NCI-H128 (cell line): Measurements from ENCODE around the gene ATP13A1.
"Not testable (repeated sequence)": the region's sequence is repeated elsewhere in the genome, so short reads cannot be mapped to it uniquely, and the experiment has no call there.

Experiments used
- DNase-seq: peaks from one replicate; lab custom pipeline; 2025; ENCODE audit not compliant: unreplicated experiment; lab: John Stamatoyannopoulos, UW

Gene ATP13A1

DNA sequence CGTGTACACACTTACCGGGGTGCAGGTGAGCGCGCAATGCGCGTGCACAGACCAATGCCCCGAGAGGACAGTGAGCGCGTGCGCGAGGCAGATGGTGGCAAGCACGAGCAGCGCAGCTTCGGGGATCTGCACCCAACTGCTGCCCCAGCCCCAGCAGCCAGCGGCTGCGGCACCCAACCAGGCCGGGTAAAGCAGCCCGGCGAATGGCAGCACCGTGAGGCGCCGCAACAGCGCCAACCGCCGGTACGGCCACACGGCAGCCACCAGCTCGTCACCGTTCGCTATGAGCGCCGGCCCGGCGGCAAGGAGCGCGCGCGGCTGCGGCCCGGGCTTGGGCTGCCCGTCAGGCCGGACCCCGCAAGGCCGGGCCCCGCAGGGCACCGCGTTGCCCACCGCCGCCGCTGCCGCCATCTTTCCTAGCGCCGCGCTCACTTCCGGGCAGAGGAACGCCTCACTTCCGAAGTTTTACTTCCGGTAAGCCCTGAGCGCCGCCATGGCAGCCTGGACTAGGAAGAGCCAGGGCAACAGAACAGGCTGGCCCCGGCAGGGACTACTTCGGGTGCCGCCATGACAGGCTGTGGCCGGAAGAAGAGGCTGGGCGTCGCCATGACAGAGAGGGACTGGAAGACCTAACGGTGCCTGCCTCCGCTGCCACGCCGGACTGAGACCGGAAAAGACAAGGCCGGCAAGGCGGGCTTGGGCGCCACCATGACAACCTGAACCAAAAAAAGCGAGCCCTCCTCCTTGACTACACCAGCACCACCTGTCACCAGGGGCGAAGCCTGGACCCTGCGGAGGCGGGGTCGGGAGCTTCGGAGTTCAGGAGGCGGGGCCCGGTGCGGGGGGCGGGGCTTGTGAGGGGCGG lies at the start of gene ATP13A1:
ATP13A1 (minus strand) TSS at position 421 of the 865 bp plus-strand sequence; CDS start at position 411, 10 bp downstream.
- DNase-seq, result peak; percentile 96

DNA sequence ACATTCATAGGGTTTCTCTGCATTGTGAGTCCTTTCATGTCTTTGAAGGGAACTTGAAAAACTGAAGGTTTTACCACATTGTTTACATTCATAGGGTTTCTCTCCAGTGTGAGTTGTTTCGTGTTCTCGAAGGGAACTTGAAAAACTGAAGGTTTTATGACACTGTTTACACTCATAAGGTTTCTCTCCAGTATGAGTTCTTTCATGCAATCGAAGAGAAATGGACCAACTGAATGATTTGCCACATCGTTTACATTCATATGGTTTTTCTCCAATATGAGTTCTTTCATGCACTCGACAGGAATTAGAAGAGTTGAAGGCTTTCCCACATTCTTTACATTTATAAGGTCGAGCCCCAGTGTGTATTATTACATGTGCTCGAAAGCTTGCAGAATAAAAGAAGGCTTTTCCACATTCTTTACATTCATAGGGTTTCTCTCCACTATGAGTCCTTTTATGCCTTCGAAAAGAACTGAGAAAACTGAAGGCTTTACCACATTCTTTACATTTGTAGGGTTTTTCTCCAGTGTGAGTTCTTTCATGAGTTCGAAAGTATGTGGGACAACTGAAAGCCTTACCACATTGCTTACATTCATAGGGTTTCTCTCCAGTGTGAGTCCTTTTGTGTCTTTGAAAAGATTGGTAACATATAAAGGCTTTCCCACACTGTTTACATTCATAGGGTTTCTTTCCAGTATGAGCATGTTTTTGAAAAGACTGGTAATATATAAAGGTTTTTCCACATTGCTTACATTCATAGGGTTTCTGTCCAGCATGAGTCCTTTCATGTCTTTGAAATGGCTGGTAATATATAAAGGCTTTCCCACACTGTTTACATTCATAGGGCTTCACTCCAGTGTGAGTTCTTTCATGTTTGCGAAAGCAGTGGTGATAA lies 48.7 kb upstream of the ATP13A1 start:
- DNase-seq, result no peak

DNA sequence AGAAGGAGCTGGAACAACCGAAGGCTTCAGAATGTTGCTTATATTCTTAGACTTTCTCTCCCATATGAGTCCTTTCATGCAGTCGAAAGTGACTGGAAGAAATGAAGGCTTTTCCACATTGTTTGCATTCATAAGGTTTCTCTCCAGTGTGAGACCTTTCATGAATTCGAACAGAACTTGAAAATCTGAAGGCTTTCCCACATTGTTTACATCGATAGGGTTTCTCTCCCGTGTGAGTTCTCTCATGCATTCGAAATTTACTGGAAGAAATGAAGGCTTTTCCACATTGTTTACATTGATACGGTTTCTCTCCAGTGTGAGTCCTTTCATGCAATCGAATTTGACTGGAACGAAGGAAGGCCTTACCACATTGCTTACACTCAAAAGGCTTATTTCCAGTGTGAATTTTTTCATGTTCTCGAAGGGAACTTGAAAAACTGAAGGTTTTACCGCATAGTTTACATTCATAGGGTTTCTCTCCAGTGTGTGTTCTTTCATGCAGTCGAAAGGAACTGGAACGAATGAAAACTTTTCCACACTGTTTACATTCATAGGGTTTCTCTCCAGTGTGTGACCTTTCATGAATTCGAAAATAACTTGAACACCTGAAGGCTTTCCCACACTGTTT lies 47.9 kb upstream of the ATP13A1 start:
- no peak for DNase-seq

DNA sequence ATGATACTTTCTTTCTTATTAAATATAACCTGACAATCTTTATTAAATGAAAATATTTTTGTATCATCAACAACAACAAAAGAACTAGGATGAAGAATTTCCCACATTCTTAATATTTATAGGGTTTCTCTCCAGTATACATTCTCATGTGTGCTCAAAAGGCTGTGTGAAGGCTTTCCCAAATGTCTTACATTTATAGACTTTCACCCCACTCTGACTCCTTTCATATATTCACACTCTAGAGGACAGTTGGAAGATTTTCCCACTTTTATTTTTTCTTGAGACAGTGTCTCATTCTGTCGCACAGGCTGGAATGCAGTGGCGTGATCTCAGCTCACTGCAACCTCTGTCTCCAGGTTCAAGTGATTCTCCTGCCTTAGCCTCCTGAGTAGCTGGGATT lies 47.0 kb upstream of the ATP13A1 start:
- DNase-seq, result no peak

DNA sequence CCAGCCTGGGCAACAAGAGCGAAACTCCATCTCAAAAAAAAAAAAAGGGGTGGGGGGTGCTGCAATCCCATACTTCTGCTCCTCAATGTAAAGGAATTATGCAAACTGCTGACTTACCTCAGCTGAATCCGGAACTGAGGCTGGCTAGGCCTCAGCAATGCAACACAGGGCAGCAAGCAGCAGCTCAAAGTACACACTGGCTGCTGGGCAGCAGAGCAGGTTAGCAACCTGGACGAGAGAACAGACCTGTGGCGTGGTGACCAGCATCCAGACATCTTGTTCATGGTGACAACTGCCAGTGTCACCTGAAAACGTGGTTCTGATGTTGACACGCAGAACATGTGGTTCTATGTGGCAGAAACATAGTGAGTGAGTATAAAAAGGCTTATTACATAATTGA lies 41.4 kb upstream of the ATP13A1 start:
- DNase-seq, result no peak

DNA sequence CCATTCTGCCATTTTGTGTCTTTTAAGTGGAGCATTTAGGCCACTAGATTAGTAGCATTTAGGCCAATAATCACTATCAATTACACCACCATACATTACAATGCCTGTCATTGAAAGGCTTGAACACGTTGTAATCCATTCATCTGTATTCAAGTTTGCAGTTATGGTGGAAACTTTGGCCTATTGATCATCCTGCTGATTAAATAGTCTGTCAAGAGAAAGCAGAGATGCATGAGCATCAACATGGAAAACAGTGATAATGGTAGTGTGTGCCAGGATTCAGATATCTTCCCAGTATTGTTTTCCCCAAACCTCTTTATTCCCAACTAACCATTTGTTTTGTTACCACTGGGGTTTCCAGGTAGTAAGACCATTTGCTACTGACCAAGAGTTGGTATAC lies 37.0 kb upstream of the ATP13A1 start:
- DNase-seq, result not testable (repeated sequence)

DNA sequence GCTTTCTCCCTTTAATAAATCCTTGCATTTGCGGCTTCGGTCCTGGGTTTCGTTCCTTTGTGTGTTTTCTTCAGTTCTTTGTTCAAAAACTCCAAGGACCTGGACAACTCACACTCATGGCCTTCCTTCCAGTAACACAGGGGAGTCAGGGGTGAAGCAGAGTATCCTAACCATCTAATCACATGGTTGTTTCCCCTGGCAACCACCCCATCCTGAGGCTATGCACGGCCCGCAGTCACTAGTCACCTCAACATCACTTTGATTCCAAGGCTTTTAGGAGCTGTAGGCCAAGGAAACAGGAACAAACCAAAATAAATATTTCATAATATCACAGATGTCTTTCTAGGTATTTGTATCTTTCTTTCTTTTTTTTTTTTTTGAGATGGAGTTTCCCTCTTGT lies 34.1 kb upstream of the ATP13A1 start:
- DNase-seq, result no peak

DNA sequence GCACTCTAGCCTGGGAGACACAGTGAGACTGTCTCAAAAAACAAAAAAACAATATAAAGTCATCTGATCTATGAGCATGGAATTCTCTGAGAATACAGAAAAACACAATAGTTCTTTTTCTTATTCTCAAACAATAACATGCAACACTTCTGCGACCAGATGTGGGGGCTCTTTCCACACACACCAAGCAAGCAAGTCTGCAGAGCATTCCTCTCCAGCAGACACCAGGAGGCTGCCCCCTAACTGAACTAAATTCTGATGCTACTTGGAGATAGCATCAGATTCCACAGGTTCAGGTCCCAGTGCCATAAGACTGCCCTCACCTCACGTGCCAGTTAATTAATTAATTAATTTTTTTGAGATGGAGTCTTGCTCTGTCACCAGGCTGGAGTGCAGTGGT lies 32.9 kb upstream of the ATP13A1 start:
- no peak for DNase-seq

DNA sequence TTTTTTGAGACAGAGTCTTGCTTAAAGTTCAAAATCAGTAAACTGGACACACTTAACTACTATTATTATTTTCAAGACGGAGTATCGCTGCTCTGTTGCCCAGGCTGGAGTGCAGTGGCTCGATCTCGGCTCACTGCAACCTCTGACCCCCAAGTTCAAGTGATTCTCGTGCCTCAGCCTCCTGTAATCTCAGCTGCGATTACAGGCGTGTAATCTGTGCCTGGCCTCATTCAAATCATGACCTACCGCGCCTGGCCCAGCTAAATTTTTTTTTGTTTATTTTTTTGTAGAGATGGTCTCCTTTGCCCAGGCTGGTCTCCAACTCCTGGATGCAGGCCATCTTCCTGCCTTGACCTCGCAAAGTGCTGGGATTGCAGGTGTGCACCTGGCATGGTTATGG lies 28.2 kb upstream of the ATP13A1 start:
- DNase-seq, result no peak

DNA sequence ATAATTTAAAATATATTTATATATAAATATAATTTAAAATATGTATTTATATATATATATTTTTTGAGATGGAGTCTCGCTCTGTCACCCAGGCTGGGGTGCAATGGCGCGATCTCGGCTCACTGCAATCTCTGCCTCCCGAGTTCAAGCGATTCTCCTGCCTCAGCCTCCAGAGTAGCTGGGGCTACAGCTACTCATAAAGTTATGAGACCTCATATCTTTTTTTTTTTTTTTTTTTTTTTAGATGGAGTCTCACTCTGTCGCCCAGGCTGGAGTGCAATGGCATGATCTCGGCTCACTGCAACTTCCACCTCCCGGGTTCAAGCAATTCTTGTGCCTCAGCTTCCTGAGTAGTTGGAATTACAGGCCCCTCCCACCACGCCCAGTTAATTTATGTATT lies 25.5 kb upstream of the ATP13A1 start:
- not testable (repeated sequence) for DNase-seq

DNA sequence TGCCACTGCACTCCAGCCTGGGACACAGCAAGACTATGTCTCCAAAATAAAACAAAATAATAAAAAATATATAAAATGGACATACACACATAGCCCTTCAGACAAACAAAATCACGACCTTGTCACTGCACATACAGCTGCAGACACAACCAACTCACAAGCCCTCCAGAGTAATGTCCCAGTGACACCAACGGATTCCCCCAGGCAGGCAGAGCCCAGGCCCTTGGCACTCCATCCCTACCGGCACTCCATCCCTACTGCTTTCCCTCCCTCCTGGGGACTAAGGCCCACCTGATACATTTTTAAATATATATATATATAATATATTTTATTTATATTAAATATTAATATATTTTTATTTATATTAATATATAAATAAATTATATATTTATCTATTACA lies 23.6 kb upstream of the ATP13A1 start:
- no peak for DNase-seq

DNA sequence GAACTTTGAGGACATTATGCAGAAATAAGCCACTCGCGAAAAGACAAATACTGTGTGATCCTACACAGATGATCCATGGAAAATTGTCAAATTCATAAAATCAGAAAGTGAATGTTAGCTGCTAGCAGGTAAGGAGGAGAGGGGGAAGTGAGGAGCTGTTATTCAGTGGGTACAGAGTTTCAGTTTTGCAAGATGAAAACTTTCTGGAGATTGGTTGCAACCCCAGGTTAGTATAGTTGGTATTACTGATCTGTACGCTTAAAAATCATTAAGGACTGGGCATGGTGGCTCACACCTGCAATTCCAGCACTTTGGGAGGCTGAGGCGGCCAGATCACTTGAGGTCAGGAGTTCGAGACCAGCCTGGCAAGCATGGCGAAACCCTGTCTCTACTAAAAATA lies 23.1 kb upstream of the ATP13A1 start:
- no peak for DNase-seq

DNA sequence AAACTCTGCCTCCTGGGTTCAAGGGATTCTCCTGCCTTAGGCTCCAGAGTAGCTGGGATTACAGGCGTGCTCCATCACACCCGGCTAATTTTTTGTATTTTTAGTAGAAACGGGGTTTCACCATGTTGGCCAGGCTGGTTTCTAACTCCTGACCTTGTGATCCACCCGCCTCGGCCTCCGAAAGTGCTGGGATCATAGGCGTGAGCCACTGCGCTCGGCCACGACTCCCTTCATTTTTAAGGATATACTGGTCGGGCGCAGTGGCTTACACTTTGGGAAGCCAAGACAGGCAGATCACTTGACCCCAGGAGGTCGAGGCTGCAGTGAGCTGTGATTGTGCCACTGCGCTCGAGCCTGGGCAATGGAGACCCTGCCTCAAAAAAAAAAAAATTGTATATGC lies 22.6 kb upstream of the ATP13A1 start:
- not testable (repeated sequence) for DNase-seq

DNA sequence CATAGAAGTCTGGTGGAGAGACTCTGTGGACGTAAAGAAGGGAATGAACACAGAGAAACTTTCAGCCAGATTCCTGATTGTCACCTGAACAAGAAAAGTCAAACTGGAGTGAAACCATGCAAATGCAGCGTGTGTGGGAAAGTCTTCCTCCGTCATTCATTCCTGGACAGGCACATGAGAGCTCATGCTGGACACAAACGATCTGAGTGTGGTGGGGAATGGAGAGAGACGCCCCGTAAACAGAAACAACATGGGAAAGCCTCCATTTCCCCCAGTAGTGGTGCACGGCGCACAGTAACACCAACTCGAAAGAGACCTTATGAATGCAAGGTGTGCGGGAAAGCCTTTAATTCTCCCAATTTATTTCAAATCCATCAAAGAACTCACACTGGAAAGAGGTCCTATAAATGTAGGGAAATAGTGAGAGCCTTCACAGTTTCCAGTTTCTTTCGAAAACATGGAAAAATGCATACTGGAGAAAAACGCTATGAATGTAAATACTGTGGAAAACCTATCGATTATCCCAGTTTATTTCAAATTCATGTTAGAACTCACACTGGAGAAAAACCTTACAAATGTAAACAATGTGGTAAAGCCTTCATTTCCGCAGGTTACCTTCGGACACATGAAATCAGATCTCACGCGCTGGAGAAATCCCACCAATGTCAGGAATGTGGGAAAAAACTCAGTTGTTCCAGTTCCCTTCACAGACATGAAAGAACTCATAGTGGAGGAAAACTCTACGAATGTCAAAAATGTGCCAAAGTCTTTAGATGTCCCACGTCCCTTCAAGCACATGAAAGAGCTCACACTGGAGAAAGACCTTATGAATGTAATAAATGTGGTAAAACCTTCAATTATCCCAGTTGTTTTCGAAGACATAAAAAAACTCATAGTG lies 15.9 kb upstream of the ATP13A1 start:
- DNase-seq, result no peak

DNA sequence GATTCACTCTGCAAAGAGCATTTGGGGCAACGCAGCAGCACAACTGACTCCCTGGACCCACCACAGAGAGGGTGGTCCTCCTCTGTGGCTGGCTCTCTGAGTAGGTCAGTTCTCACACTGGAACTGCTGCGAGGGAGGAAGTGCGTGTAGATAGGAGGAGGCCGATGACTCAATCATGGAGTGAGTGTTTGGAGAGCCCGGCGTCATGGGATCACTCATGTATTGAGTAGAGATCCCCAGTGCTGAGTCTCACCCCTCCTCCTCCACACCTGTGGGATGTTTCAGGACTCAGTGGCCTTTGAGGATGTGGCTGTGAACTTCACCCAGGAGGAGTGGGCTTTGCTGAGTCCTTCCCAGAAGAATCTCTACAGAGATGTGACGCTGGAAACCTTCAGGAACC lies 14.1 kb upstream of the ATP13A1 start:
- no peak for DNase-seq

DNA sequence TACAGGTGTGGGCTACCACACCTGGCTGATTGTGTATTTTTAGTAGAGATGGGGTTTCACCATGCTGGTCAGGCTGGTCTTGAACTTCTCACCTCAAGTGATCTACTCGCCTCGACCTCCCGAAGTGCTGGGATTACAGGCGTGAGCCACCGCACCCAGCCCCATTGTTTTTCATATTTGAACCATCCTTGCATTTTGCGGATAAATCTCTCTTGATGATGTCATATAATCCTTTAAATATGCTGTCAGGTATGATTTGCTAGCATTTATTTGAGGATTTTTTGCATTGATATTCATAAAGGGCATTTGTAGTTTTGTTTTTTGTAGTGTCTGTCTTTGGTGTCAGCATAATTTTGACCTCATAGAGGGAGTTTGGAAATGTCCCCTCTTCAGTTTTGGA lies 10.8 kb upstream of the ATP13A1 start:
- DNase-seq, result no peak

DNA sequence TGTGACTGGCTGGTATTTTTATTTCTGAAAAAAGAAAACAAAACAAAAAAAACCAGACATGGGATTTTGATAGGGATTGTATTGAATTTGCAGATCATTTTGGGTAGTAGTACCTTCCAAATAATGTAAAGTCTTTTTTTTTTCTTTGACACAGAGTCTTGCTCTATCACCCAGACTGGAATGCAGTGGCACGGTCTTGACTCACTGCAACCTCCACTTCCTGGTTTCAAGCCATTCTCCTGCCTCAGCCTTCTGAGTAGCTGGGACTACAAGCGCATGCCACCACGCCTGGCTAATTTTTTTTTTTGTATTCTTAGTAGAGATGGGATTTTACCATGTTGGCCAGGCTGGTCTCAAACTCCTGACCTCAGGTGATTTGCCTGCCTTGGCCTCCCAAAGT lies 9.3 kb upstream of the ATP13A1 start:
- DNase-seq, result no peak

DNA sequence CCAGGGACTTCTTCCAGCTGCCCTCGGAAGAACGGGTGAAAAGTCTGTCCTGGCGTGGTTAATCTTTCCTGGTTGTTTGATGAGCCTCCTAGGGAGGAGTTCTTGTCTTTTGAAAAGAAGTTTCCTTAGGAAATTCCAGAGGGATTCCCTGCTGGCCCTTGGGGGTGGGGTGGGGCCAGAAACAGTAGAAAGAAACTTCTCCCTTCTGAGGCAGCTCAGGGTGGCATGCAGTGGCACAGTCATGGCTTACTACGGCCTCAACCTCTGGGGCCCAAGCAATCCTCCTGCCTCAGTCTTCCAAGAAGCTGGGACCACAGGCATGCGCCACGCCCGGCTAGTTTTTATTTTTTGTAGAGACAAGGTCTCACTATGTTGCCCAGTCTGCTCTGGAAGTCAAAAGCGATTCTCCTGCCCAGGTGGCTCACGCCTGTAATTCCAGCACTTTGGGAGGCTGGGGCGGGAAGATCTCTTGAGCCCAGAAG lies 6.6 kb upstream of the ATP13A1 start:
- DNase-seq, result no peak

DNA sequence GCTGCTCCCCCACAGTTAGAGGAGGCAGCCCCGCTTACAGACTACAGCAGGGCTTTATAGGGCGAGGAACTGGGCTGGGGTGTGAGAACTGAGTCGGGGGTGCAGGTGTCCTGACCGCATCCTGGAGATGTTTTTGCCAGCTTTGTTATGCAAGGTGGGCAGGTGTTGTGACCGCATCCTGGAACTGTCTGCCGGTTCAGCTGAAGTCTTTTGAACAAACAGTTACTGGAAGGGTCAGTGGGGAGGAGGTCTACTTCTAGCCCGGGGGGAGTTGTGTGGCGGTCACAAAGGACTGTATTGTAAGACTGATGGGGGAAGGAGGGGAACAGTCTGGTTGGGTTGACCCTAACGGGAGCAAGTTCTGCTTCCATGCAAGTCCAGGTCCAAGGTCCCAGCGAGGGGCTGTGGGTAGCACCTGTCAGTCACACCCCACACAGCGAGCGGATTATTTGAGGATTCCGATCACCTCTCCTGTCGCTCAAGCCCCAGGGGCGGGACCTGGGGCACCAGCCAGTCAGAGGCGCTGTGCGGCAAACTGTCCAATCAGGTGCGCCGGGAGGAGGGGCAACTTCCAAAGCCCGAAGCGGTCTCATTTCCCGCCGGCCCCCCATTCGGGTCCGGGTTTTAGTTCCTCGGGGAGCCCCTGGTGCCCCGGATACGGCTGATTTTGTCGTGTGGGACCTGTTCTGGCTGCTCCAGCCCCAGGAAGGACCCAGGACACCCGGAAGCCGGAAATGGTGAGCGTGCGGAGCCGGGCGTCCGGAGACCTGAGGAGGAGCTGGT lies 4.9 kb upstream of the ATP13A1 start, which contains the start of gene ZNF101:
ZNF101 (plus strand) TSS at position 610 of the 783 bp plus-strand sequence; CDS start at position 735, 125 bp downstream.
- peak; percentile 95 for DNase-seq
